ENCODE measurements around the gene WDR13.

WDR13 gene

DNA sequence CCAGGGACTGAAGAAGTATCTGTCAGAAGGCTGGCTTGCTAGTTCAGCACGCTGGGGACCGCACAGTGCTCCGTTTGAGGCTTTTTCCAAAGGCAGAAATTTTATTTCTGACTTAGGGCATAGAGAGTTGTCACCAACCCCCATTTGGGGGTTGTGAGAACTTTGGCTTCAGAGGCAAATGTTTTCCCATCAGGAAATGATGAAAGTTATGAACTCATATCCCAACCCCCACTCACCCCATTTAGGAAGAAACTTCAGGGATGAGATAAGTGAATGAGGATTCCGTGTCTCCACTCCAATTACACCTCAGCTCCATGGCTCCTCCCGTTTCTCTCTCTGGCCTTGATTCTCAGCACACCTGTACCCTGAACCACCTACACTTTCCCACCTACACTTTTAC lies 4.3 kb upstream of the WDR13 start:
- TF ChIP-seq CTCF (IDR thresholded peaks at IDR 0.05; ENCODE audit: insufficient read depth, low read depth, low read length, missing control alignments): no peak
- no peak overlapping the region for H3K4me3 ChIP-seq (ENCODE audit: low read length)
- no peak for DNase-seq (ENCODE audit: low read depth)

- no peak for DNase-seq (ENCODE audit: low read depth)
- no peak overlapping the region for H3K4me3 ChIP-seq (ENCODE audit: low read length)
- no peak for TF ChIP-seq CTCF (IDR thresholded peaks at IDR 0.05; ENCODE audit: insufficient read depth, low read depth, low read length, missing control alignments)
Observed at GRCh38 chrX:48595929-48596328, 1.4 kb upstream of the WDR13 start.

GRCh38 chrX:48598614-48599013 lies 1.3 kb downstream of the WDR13 start:
- peak overlapping the region; percentile 71 for H3K4me3 ChIP-seq (ENCODE audit: low read length)
- no peak for DNase-seq (ENCODE audit: low read depth)
- TF ChIP-seq CTCF (IDR thresholded peaks at IDR 0.05; ENCODE audit: insufficient read depth, low read depth, low read length, missing control alignments): no peak

- DNase-seq (ENCODE audit: low read depth): no peak
- H3K4me3 ChIP-seq (ENCODE audit: low read length): no peak overlapping the region
- no peak for TF ChIP-seq CTCF (IDR thresholded peaks at IDR 0.05; ENCODE audit: insufficient read depth, low read depth, low read length, missing control alignments)
Observed at GRCh38 chrX:48599341-48599740, 2.0 kb downstream of the WDR13 start.

DNA sequence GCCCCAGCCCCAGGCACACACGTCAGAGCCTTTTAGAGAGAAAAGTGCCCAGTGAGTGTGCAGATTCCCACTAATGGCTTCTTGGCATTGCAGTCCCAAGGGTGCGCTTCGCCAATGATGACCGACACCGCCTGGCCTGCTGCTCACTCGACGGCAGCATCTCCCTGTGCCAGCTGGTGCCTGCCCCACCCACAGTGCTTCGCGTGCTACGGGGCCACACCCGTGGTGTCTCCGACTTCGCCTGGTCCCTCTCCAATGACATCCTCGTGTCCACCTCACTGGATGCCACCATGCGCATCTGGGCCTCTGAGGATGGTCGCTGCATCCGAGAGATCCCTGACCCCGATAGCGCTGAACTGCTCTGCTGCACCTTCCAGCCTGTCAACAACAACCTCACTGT lies 2.9 kb downstream of the WDR13 start:
- no peak for DNase-seq (ENCODE audit: low read depth)
- no peak for TF ChIP-seq CTCF (IDR thresholded peaks at IDR 0.05; ENCODE audit: insufficient read depth, low read depth, low read length, missing control alignments)
- no peak overlapping the region for H3K4me3 ChIP-seq (ENCODE audit: low read length)

DNA sequence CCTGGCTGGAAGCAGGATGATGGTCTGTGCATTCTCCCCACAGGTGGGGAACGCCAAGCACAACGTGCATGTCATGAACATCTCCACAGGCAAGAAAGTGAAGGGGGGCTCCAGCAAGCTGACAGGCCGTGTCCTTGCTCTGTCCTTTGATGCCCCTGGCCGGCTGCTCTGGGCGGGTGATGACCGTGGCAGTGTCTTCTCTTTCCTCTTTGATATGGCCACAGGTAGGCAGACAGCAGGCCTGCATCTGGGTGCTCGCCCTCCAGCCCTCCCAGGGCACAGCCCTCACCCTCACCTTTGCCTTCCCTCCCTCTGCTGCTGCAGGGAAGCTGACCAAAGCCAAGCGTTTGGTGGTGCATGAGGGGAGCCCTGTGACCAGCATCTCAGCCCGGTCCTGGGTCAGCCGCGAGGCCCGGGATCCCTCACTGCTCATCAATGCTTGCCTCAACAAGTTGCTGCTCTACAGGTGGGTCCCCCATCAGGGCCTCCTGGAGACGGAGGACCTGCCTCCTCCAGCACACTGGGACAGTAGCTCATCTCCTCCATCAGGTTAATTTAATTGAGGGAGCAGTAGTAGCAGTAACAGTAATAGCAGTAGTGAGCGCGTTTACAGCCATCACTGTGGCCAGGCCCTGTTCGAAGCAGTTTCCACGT lies 4.6 kb downstream of the WDR13 start:
- TF ChIP-seq CTCF (IDR thresholded peaks at IDR 0.05; ENCODE audit: insufficient read depth, low read depth, low read length, missing control alignments): no peak

GRCh38 chrX:48604701-48605100 lies 7.4 kb downstream of the WDR13 start:
- DNase-seq (ENCODE audit: low read depth): no peak
- no peak for TF ChIP-seq CTCF (IDR thresholded peaks at IDR 0.05; ENCODE audit: insufficient read depth, low read depth, low read length, missing control alignments)
- H3K4me3 ChIP-seq (ENCODE audit: low read length): no peak overlapping the region

More for the DNA sequence above, 4.6 kb downstream of the WDR13 start:
- no peak for DNase-seq (ENCODE audit: low read depth)
- H3K4me3 ChIP-seq (ENCODE audit: low read length): no peak overlapping the region
